ENCODE results near the gene GPR108. TPM values are rescaled to one million over a fixed set of nuclear protein-coding genes. Genes with fewer than 3 reads are reported as not detected.

GPR108 gene
- total and polyA plus RNA-seq, 2 of the 13 experiments (the other 11 are each of a cell fraction or from before 2014, with no cell fraction given), result 36.4 to 63.0 TPM

DNA sequence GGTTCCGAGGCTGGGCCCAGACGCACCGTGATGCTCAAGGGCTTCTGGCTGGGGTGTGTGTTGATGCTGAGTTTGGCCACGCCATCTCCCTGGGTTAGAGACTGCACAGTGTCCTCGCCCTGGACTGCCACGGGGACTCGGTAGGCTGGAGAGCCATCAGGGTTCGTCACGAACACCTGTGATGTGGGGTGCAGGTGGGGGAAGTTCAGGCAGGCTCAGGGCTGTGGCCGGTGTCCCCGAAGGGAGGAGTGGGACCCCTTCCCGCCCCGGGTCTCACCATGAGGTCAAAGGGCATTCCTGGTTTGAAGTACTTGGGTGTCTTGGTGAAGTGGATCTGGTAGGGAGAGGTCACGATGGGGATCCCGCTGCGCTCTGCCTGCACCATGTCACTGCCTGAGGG lies 25.1 kb downstream of the GPR108 start (continued):
- no peak for TF ChIP-seq PLRG1 (conservative IDR thresholded peaks at IDR 0.05)
- no peak for TF ChIP-seq KLF15 (CRISPR knock-in tag; IDR thresholded peaks at IDR 0.05; ENCODE audit: borderline replicate concordance)
- no peak for TF ChIP-seq CHD2 (IDR thresholded peaks at IDR 0.05; ENCODE audit: low read depth, low read length)

DNA sequence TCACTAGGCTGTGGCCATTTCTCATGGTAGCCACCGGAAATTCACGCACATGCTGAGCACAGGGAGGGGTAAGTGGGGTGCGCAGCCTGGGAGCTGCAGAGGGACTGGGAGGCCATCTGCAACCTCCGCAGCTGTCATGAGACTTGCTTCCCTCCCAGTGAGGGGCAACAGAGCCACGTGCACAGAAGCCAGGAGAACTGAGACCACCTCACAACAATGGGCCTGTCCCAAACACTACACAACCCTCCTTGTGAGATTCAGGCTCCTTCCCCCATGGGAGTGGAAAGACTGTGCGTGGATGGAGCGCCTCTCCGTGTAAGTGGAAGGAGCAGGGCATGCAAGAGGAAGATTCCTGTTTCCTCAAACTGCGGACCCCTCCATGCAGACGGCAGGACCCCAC lies 25.8 kb downstream of the GPR108 start:
- H3K36me3 ChIP-seq (replicated peaks in 1 of 2; ENCODE audit: control insufficient read depth in 1 of 2, insufficient read depth in 2 of 2, low read length in 2 of 2), result peaks cover 29 to 75% of the 10 kb centered on the region in 2 experiments
- H2AFZ ChIP-seq (ENCODE audit: low read length), result no peak overlapping the region
- no peaks in the 10 kb centered on the region for H3K27me3 ChIP-seq (ENCODE audit: control insufficient read depth in 1 of 2, insufficient read depth in 2 of 2, low read length in 2 of 2)
- intact Hi-C loops (cut with micrococcal nuclease; ENCODE audit: unreplicated experiment) (no loop called here), in situ Hi-C loops (cut with HindIII; ENCODE audit: extremely low pct_ligation_motif_present, low pct_unique_long_range_greater_than_20kb) (no loop called here)
- H3K4me1 ChIP-seq (ENCODE audit: insufficient read depth, low read length), result peaks cover 29% of the 10 kb centered on the region
- no peak overlapping the region for H3K27ac ChIP-seq (ENCODE audit: extremely low read length, insufficient read depth, low read length)
- ChIA-PET POLR2A (interaction anchor here (1.2 to 1.6 kb wide), 3 partner anchors 9 to 19 kb away, joined by 3 to 5 read pairs (median 3); no protein-coding TSS in a partner anchor), CTCF (ENCODE audit: low intra/inter-chr PET ratio, low total read pairs) (no interaction called here)
- no peak overlapping the region for H3K4me2 ChIP-seq (ENCODE audit: low read depth, low read length)
- DNase-seq (ENCODE audit: low spot score) (no peak), FAIRE-seq (no peak), ATAC-seq (no peak)
- BruUV-seq (replicated peaks), result no TSS peak
- TF ChIP-seq POLR2G (IDR thresholded peaks at IDR 0.05; ENCODE audit: low read depth, low read length), result peak; percentile 14; the same call in 1 of the 2 replicates
- TF ChIP-seq POLR2A (IDR thresholded peaks at IDR 0.05; ENCODE audit: insufficient read depth in 1 of 2, low read depth in 2 of 2, low read length in 2 of 2), result peak in 1 of 2 experiments; percentile 43; a peak in 2 of 4 replicates
- TF ChIP-seq ZNF816 (CRISPR knock-in tag; IDR thresholded peaks at IDR 0.05; ENCODE audit: borderline replicate concordance), result no peak
- TF ChIP-seq SSRP1 (CRISPR knock-in tag; IDR thresholded peaks at IDR 0.05), result 0 out of 2 replicates have a peak, but pooled peaks have one; percentile 48
- TF ChIP-seq U2AF1 (optimal IDR thresholded peaks at IDR 0.05; ENCODE audit: low read depth, low read length), result peak; percentile 67
- TF ChIP-seq RBFOX2 (IDR thresholded peaks at IDR 0.05; ENCODE audit: low read depth, low read length), result peak; percentile 39
- TF ChIP-seq GATA4 (IDR thresholded peaks at IDR 0.05; ENCODE audit: borderline replicate concordance, low read depth), result no peak
- WGBS (ENCODE audit: low lambda C conversion rate), result 100% methylated on average over 3 of the region's 10 CpGs
- H3K4me3 ChIP-seq (replicated peaks in 1 of 3; ENCODE audit: insufficient read depth in 1 of 3, low read depth in 2 of 3, low read length in 3 of 3), result no peak overlapping the region
- no peak overlapping the region for H3K9ac ChIP-seq (ENCODE audit: insufficient read depth, low read depth, low read length)
- H3K9me3 ChIP-seq (ENCODE audit: low read length), result no peaks in the 10 kb centered on the region
- H3K79me2 ChIP-seq (ENCODE audit: insufficient read depth, low read length), result peaks cover 2% of the 10 kb centered on the region
- peaks cover 77% of the 10 kb centered on the region for H4K20me1 ChIP-seq (ENCODE audit: insufficient read depth, low read length)
